ENCODE results near the gene TMCC3. TPM values are rescaled to one million over a fixed set of nuclear protein-coding genes. Genes with fewer than 3 reads are reported as not detected.

The TMCC3 gene
- total RNA-seq, 2 donors from 2014 or later, result 13.5 to 15.4 TPM

DNA sequence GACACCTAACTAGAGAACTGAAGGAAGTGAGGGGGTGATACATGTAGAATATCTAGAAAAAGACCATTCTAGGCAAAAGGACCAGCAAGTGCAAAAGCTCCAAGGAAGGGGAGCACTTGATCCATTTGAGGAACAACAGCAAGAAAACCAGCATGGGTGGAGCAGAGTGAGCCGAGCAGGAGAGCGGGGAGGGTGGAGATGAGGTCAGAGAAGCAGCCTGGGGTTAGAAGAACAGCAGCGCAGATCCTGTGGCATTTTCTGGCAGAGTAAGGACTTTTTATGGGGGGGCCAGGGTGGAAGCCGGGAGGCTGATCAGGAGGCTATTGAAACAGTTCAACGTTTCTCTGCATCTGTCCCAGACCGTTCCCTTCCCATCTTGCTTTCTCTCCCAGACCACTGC lies 24.5 kb upstream of the TMCC3 start:
- DNase-seq (ENCODE audit: low spot score), result no peak
- H3K4me1 ChIP-seq (replicated peaks), result peaks cover 6% of the 10 kb centered on the region
- intact Hi-C loops (cut with DNase I), result no loop called here

DNA sequence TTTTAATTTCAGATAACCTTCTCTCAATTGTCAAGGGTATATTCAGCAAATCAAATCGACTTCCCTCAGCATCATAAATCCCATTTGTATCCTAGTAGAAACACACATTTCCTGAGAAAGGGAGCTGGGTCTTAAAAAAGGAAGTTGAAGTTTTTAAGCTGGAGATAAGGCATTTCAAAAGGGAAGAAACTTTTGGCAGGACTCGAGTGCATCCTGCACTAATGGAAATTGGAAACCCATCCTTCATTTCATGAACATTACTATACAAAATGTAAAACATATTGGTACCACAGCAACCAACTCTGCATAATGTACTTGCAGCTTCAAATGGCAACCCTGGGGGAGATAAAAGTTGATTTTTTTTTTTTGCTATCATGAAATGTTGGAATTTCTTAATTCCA lies 23.7 kb upstream of the TMCC3 start:
- Histone ChIP-seq H3K9me3 (no peaks in the 10 kb centered on the region), H3K27ac (no peak overlapping the region), H3K27me3 (replicated peaks; ENCODE audit: insufficient read depth) (no peaks in the 10 kb centered on the region), H3K36me3 (no peaks in the 10 kb centered on the region), H3K4me1 (replicated peaks) (peaks cover 6% of the 10 kb centered on the region), H3K4me3 (no peak overlapping the region)
- intact Hi-C loops (cut with DNase I), result no loop called here
- TF ChIP-seq, protein P1, sequence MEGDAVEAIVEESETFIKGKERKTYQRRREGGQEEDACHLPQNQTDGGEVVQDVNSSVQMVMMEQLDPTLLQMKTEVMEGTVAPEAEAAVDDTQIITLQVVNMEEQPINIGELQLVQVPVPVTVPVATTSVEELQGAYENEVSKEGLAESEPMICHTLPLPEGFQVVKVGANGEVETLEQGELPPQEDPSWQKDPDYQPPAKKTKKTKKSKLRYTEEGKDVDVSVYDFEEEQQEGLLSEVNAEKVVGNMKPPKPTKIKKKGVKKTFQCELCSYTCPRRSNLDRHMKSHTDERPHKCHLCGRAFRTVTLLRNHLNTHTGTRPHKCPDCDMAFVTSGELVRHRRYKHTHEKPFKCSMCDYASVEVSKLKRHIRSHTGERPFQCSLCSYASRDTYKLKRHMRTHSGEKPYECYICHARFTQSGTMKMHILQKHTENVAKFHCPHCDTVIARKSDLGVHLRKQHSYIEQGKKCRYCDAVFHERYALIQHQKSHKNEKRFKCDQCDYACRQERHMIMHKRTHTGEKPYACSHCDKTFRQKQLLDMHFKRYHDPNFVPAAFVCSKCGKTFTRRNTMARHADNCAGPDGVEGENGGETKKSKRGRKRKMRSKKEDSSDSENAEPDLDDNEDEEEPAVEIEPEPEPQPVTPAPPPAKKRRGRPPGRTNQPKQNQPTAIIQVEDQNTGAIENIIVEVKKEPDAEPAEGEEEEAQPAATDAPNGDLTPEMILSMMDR (IDR thresholded peaks at IDR 0.05), result no peak
- no peak for TF ChIP-seq POLR2A (IDR thresholded peaks at IDR 0.05)
- no peak for TF ChIP-seq POLR2AphosphoS5 (IDR thresholded peaks at IDR 0.05)
- no peak for DNase-seq (ENCODE audit: low spot score)
- WGBS, result 43% methylated on average over 2 of the region's 2 CpGs

More for the DNA sequence above, 24.5 kb upstream of the TMCC3 start:
- Histone ChIP-seq H3K36me3 (no peaks in the 10 kb centered on the region), H3K27ac (no peak overlapping the region), H3K9me3 (no peaks in the 10 kb centered on the region), H3K27me3 (replicated peaks; ENCODE audit: insufficient read depth) (no peaks in the 10 kb centered on the region), H3K4me3 (no peak overlapping the region)
- WGBS, result 54% methylated on average over 6 of the region's 6 CpGs
- TF ChIP-seq, protein P1 (IDR thresholded peaks at IDR 0.05), result no peak
- TF ChIP-seq POLR2A (IDR thresholded peaks at IDR 0.05), result no peak
- TF ChIP-seq POLR2AphosphoS5 (IDR thresholded peaks at IDR 0.05), result no peak

DNA sequence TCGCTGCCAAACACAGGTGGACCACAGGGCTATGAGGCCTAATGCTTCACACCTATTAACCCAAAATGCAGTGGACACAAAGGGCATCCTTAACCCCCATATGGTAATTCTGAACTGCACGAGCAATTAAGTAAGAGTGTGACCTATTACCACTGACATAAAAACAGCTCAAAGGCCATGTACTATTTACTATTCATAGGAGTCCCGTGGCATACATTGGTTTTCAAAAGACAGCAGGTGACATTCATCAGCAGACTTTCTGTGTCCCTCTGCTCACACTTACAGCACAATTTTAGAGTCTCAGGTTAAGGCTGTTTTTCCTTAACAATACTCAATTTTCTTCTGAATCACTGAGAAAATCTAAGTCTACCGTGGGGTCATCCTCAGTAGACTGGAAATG lies 23.1 kb upstream of the TMCC3 start:
- Histone ChIP-seq H3K4me1 (replicated peaks) (peaks cover 6% of the 10 kb centered on the region), H3K27me3 (replicated peaks; ENCODE audit: insufficient read depth) (no peaks in the 10 kb centered on the region), H3K27ac (no peak overlapping the region), H3K4me3 (no peak overlapping the region), H3K9me3 (no peaks in the 10 kb centered on the region), H3K36me3 (no peaks in the 10 kb centered on the region)
- DNase-seq (ENCODE audit: low spot score), result no peak
- intact Hi-C loops (cut with DNase I), result no loop called here
- WGBS, result 71% methylated on average over 4 of the region's 4 CpGs
- TF ChIP-seq POLR2A (IDR thresholded peaks at IDR 0.05) (no peak), POLR2AphosphoS5 (IDR thresholded peaks at IDR 0.05) (no peak)
- TF ChIP-seq, protein P1 (IDR thresholded peaks at IDR 0.05), result no peak

DNA sequence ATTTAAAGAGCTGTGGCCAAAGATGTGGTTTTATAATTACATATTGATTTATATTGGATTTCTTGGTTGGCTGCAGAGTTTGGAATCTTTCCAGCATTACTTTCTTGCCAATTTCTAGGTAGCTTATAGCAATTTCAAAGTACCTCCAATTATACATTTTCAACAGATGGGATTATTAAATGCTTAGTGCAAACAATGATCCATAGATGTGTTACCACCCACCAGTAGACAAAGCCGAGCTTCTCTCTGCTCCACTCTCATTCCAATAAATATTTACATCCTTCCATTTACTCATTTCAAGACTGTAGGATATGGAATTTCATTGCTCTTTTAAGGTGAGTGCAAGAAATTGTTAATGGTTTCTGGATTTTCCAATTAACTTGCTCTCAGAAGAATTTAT lies 21.6 kb upstream of the TMCC3 start:
- intact Hi-C loops (cut with DNase I), result no loop called here
- no peaks in the 10 kb centered on the region for H3K4me1 ChIP-seq (replicated peaks)

DNA sequence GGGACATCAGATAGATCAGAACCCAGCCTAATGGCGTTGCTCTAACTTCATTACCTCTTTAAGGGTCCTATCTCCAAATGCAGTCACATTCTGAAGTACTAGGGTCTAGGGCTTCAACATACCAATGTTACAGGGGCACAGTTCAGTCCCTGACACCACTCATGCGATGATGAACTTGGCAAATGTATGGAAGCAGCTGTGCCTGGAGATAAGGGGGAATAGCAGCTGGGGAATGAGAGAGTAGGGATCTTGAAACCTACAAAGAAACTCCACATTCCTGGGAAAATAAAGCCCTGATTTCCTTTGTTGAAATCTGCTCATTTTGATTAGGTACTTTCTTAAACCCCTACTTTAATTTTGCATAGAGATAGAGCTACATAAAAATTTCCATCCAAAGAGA lies 20.5 kb upstream of the TMCC3 start:
- 87% methylated on average over 2 of the region's 2 CpGs for WGBS
- no peak for DNase-seq (ENCODE audit: low spot score)
- no peaks in the 10 kb centered on the region for H3K27me3 ChIP-seq (replicated peaks; ENCODE audit: insufficient read depth)
- no peaks in the 10 kb centered on the region for H3K36me3 ChIP-seq
- H3K4me3 ChIP-seq, result no peak overlapping the region
- intact Hi-C loops (cut with DNase I), result no loop called here
- H3K9me3 ChIP-seq, result no peaks in the 10 kb centered on the region
- no peak for TF ChIP-seq POLR2AphosphoS5 (IDR thresholded peaks at IDR 0.05)
- TF ChIP-seq, protein P1 (IDR thresholded peaks at IDR 0.05), result no peak
- TF ChIP-seq POLR2A (IDR thresholded peaks at IDR 0.05), result no peak
- H3K27ac ChIP-seq, result no peak overlapping the region
- no peaks in the 10 kb centered on the region for H3K4me1 ChIP-seq (replicated peaks)

More for the DNA sequence above, 21.6 kb upstream of the TMCC3 start:
- H3K36me3 ChIP-seq, result no peaks in the 10 kb centered on the region
- no peaks in the 10 kb centered on the region for H3K27me3 ChIP-seq (replicated peaks; ENCODE audit: insufficient read depth)
- TF ChIP-seq POLR2A (IDR thresholded peaks at IDR 0.05) (no peak), POLR2AphosphoS5 (IDR thresholded peaks at IDR 0.05) (peak; percentile 28)
- TF ChIP-seq, protein P1 (IDR thresholded peaks at IDR 0.05), result no peak
- DNase-seq (ENCODE audit: low spot score), result no peak
- 44% methylated on average over 1 of the region's 1 CpG for WGBS
- no peaks in the 10 kb centered on the region for H3K9me3 ChIP-seq
- no peak overlapping the region for H3K27ac ChIP-seq
- H3K4me3 ChIP-seq, result no peak overlapping the region

All from prostate gland (tissue), 2 donors.